NCI-H2171 (cell line): Measurements from ENCODE around the gene FGFR2.

Experiments used
- DNase-seq: peaks from one replicate; lab custom pipeline; 2025; lab: John Stamatoyannopoulos, UW

The FGFR2 gene

DNA sequence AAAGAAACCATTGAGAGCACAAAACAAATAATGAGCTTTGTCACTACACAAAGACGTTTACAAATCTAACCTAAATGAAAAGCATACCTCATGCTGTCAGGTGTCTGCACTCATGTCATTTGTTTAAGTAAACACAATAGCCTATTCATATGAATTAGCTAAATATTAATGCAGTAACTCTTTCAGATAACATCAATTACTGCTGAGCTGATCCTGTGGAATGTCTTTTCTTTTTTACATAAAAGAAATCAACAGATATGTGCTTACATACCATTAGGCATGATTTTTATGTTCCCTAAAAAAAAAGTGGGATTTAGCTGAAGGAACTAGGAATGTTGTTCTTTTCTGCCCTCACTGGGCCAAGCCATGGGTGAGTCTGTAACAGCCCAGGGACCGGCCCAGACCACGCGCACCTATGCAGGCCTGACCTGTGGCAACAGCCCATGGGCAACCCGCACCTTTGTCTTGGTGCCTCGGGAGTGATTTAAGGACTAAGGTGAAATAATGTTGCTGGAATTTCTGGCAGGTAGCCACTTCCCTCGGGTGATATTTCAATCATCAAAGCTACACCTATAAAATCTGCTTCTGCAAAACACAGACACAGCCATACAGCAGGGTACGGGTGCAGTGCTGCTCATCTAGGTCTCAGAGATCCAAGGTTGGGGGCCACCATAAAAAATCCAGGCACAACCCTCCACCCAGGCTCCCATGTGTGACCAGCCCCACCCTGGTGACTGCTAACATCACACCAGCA lies 44.6 kb downstream of the FGFR2 start:
- DNase-seq: no peak

DNA sequence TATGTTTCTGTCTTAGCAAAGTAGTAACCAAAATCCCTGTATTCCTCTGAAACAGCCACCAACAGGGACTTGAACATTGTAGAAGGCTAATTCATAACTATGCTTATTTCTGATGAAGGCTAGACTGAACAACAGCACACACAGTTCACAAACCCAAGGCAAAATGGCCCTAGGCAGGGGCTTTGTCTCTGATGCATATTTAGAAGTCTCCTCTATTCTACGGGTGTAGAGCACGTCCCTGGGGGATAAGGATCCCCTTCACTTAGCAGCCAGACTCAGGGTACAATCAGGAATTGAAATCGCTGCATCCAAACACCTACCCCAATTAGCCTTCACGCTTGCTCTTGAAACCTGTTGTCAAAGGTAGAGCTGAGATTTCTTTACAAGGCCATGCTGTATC lies 45.5 kb downstream of the FGFR2 start:
- DNase-seq: no peak

DNA sequence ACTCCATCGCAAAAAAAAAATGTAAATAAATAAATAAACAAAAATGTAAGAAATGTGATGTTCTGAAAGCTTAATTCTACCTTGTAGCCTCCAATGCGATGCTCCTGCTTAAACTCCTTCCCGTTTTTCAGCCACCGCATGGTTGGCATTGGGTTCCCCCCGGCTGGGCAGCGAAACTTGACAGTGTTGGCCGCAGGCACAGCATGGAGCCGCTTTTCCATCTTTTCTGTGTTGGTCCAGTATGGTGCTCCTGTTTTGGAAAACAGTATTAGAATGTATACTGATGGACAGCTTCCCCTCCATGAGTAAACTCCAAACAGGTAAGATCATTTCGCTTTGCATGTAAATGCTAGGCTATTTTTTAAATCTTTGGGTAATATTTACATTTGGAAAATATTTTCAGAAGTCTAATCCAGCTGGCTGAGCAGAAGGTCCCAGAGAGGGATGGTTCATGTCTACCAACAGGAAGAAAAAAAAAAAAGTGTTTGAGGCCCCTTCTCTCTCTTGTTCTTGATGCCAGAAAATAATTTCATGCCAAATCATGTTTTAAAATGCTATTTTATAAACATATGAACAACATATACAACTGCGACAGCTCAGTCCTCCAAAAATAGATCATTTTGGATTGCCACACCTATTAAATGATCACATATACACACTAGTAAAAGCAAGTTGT lies 46.9 kb downstream of the FGFR2 start:
- no peak for DNase-seq

DNA sequence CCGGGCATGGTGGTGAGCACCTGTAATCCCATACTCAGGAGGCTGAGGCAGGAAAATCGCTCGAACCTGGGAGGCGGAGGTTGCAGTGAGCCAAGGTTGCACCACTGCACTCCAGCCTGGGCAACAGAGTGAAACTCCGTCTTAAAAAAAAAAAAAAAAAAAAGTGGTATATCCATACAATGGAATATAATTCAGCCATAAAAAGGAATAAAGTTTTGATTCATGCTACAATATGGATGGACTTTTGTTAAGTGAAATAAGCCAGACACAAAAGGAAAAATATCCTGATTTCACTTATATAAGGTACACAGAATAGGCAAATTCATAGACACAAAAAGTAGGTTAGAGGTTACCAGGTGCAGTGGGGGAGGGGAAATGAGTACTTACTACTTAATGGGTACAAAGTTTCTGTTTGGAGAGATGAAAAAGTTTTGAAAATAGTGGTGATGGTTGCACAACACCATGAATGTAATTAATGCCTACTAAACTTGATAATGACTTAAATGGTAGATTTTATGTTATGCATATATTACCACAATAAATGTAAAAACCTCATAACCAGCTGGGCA lies 53.9 kb downstream of the FGFR2 start:
- DNase-seq: no peak

DNA sequence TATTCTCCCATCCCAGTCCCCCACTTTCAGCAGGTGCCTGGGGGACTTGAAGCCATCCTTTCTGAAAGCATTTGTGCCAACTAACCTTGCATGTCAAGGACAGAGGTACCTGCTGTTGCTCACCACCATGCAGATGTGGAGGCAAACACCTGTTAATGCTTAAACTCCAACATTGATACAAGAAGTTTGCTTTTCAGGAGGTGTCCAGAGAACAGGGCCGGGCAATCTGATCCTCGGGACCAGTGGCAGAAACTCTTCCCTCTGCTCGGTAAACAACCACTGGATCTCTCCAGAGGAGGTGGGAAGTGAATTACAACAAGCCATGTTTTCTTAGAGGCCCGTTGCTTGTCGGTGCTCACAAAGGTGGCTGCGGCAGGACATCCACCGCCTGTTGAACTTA lies 54.7 kb downstream of the FGFR2 start:
- no peak for DNase-seq

DNA sequence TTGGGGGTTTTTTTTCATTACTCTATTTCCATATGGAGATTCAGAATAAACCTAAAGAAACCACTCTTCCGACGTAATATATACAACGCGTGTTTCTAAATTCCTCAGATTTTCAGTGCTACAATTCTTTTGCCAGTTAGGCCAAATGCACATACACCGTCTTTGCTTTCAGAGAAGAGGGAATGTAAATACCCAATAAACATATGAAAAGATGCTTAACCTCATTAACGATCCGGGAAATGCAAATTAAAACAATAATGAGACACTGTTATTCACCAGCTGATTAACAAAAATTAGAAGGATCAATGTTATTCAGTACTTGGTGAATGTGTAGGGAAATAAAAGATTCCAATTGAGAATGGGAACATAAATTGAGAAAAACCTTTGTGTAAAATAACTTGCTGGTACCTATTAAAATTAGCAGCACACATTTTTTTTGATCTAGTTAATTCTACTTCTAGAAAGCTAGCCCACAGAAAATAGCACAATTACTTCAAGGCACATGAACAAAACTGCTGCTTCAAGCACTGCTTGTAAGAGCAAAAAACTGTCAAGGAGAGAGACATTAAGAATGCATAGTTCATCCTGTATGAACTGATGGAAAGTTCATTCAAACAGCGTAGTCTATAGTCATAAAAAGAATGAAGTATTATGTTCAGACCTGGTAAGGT lies 56.7 kb downstream of the FGFR2 start:
- DNase-seq: no peak

DNA sequence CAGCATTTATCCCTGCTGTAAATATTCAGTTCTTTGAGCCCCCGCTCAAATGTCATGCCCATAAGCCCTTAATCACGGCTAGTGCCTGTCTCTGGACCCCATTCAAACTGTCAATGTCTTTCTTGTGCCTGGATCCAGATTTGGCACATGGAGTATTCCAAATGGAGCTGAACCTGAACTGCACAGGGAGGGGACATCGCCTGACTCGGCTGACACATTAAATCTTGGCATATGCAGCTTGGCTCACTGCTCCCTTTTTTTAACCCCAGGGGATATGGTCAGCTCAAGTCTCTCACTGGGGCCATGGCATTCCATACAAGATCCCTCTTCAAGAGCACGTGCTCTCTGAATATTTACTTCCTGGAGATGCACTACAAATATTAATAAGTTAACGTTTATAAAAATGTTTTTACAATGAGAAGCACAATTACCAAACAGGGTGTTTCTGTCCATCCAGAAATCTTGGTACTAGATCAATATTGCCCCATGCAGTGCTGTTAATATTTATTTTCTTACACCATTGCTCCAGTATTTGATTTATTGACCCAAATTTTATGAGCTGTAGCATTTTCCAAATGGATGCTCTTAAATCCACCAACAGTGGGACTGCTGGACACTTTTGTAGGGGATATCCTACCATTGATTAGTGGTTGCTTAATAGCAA lies 57.4 kb downstream of the FGFR2 start:
- no peak for DNase-seq

DNA sequence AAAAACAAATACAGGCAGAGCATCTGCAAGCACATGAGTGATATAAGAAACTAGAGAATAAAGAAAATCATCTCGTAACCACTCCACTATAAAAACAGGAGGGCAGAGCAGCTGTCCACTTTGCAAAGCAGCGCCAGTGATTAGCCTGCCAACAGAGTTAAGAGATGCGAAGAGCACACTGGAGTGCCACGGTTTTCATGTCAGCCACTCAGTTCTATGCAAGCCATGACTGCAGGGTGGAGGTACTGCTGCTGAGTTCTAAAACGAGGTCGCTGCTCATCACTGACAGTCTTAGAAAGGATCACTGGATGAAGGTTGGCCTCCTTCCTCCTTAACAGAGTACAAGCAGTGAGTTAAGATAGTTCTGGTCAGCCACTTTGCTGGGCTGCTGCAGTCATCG lies 58.5 kb downstream of the FGFR2 start:
- DNase-seq: no peak

DNA sequence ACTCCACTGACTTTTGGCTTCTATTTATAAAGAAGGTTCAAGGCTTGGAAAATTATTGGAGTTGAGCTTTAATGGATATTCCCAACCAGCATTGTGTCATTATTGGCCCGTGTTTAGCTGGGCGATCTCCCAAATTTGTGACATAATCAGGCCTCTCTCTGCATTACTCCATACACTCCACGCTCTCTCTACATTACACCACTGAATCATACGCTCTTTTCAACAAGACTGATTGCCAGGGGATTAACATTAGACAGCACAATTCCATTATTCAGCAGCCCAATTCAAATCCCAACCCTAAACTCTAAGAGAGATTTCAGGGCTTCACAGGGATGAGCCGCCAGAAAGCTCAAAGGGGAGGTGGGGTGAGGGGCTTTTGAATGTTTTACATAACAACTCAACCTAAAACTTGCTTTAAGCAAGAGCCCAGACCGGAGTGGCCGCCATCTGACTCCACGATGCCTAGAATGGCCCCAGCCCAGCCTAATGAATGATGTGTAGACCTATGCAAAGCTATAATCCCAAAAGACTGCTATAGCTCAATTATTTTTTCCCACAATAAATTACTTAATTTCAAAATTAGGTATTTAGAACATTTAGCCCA lies 61.8 kb downstream of the FGFR2 start:
- DNase-seq: no peak

DNA sequence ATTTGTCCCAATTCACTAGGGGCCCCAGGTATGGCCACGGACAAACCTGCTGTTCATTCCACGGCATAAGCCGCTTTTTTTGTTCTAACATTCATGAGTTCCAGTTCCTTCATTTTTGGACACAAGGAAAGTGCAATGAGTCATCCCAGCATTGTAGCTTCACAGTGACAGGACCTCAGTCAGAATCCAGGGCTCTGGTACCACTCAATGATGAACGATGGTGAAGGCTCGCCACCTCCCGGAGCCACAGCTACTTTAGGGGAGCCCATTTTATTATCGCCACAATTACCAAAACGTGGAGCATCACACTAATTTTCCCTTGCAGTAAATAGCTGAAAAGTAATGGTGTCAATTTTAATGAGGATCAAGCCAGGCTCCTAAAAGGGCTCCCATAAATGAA lies 62.9 kb downstream of the FGFR2 start:
- no peak for DNase-seq

DNA sequence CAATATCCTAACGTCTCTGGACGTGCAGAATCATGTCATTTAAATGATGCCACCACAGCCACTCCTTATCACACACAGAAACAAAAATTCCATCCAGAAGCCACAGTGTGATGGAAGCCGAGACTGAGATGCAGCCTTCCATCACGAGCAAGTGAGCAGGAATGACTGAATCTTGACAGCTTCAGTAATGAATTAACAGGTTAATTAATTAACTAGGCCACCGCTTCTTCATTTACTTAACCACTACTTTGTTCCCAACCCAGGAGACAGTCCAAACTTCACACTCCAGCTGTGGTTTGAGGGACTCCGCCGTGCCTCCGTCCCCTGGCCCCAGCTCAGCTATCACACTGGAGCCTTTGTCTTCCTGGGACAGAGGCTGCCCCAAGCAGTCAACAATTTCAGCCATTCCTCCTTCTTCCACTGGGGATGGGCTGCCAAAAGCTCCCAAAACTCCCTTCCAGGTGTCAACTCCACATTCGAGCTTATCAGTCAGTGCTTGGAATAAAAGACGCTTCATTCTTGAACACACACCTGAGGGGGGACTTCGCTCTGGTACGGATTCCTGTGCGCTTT lies 65.9 kb downstream of the FGFR2 start:
- DNase-seq: no peak

DNA sequence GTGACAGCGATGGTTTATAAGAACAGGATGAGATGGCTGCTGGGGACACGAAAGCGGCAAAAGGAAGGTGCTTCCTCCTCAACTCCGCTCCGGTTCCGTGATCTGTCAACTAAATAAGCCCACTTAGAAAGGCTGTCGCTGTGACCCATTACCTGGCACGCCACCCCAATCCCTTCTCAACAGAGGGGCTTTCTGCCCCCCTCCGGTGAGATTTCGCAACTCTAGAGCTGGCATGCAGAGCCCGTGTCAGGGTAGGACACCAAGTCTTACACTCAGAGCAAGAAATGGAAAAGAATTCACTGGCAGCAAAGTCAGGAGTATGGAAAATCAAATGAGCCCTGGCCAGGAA lies 66.4 kb downstream of the FGFR2 start:
- no peak for DNase-seq

DNA sequence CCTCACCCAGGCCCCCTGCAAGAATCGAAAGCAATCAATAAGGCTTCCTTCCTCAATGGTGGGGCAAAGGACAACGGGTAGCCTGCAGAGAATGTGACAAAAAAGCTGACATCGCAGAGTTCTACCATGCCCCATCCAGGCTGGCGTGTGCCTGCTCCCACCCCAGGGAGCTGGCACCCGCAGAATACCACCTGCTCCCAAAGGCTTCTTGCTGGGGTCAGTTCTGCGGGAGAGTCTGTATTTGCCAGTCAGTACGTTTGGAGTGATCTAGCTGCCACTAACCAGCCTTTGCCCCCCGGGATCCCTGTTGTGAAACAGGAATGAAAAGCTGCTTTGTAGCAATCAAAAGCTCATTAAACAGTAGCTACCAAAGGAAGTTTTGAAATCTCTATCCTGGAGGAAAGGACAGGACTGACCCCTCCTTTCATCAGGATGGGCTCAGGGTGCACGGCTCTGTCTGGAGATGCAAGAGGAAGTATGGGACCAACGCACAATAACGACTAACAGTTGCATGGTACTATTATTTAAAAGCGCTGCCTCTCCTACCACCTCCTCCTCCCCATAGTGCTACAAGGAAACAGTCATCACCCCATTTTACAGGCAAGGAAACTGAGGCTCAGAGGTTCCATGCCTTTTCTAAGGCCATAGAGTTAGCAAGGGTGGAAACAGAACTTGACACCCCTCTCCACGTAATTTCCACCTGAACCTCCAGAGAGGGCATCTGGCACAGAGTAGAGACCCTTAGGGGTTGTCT lies 67.0 kb downstream of the FGFR2 start:
- DNase-seq: no peak

DNA sequence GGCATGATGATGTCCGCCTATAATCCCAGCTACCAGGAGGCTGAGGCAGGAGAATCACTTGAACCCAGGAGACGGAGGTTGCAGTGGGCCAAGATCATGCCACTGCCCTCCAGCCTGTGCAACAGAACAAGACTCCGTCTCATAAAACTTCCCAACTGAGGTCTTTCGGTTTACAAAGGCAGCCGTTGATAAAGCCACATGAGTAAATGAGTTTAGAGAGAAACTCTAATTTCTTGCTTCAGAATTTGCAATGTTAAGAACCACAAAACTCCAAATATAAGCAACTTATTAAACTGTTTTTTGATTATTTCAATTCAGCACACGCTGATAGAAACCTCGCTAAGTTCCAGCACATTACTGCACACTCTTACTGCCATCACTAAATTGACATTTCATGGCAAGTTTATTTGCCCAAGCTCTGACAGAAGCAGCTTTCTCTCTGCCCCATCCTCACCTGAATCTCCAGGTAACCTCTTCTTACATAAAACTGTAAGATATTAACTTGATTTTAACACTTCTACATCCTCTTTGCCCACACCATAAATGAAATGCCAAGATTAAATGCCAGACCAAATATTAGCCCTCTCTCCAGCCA lies 67.7 kb downstream of the FGFR2 start:
- DNase-seq: no peak

DNA sequence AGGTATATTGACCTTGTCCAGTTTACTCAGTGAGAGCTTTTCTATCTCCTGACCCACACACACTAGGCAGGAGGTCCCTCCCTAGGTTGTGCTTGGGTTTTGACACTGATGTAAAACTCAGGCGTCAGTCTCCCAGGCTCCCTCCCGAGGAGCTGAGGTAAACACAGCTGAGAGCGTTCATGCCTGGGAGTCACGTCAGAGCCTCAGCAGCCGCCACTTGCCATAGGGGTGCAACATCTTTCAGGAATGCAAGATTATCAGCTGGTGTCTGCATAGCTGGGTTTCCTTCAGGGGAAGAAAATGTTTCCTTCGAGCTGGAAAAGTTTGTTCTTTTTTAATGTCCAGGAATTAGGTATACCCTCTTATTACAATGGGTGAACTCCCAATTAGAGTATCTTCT lies 70.6 kb downstream of the FGFR2 start:
- peak; percentile 1 for DNase-seq

DNA sequence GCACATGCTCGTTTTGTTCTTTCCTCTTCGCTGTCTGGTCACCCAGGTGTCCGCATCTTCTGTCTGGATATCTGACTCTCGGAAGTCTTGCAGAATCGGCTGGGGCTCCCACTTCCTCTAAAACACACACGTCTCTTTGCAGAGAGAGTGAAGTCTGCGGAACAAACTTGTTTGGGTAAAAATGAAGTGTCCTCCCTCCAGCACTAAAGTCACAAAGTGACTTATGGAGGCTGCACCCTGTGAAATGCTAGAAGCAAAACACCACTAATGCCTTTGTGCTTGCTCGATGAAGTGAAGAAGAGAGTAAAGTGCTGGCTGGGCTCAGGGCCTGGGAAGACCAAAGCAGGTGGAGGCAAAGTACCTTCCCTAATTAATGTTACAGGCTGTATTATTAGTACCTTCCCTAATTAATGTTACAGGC lies 71.4 kb downstream of the FGFR2 start:
- peak; percentile 14 for DNase-seq

DNA sequence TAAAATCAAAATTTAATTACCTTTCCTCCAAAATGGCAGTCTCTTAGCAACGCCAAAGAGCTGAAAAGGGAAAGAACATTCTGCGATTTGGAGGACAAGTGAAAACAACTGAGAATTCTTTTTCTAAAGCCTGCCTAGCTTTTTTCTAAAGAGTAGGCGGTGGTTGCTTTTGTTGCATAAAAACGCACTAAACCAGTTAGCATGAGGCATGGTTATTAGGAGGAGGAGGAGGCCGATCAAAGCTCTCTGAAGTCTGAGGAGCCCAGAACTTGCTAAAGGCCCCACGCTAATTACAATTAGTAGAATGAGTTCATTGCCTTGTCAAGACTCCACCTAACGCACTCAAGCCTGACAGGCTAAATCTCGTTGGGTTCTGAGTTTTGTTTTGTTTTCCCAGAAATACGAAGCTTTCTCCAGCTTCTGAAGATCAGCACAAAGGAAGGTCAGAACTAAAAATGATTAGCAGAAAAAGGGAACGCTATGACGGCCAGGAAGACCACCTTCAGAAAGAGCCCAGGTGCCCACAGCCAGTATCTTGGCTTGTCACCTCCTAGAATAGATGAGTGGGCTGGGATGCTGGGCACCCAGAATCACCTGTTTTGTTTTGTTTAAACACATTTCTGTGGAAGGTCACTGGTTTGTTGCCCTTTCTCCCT lies 72.0 kb downstream of the FGFR2 start:
- DNase-seq: no peak

DNA sequence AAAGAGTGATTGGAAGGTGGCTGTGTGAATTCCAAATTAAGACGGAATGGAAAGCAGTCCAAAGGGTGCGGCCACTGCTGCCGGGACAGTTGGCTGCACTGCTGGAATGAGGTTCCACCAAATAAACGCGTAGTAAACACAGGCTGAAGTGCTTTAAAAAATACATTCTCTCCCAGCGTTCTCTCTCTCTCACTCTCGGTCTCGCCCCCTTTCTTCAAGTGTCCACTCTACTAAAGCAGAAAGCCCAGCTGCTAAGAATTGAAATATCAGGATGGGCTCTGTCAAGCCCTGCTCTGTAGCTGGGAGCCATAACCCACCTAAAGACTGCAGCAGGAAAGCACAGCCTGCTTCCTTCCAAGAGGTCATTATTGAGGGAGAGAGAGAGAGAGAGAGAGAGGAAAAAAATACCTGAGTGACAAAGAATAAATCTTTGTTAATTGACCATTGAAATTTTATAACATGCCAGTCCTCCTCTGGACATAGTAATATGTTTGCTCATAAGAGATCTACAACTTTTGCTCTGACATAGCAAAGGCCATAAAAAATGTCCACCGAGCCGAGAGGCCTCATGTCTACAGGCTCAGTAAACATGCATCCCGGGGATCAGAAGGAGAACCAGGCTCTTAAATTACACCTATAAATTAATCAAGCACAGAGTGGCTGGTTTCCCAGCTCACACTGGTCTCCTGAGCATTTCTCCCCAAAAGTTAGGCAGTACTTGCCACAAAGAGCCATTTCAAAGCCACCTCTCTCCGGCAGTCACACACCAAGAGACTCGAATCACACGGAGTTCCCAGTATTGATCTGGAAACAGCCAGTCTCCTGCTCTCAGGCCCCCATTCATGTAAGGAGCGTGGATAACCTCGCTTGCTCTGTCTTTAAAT lies 72.8 kb downstream of the FGFR2 start:
- no peak for DNase-seq
